HG02678 (cell line): Measurements from ENCODE around the gene FUT4.
A peak's percentile ranks its signal among the peaks of the same experiment; 100 is the strongest.
"Not testable (repeated sequence)": the region's sequence is repeated elsewhere in the genome, so short reads cannot be mapped to it uniquely, and the experiment has no call there.

Experiments
- ATAC-seq: cut with Tn5 transposase; IDR thresholded peaks from one replicate; pipeline ENCODE4 v1.9.1; 2021; ENCODE audit warnings: mild to moderate bottlenecking, moderate library complexity; ENCODE audit not compliant: unreplicated experiment

Gene FUT4

DNA sequence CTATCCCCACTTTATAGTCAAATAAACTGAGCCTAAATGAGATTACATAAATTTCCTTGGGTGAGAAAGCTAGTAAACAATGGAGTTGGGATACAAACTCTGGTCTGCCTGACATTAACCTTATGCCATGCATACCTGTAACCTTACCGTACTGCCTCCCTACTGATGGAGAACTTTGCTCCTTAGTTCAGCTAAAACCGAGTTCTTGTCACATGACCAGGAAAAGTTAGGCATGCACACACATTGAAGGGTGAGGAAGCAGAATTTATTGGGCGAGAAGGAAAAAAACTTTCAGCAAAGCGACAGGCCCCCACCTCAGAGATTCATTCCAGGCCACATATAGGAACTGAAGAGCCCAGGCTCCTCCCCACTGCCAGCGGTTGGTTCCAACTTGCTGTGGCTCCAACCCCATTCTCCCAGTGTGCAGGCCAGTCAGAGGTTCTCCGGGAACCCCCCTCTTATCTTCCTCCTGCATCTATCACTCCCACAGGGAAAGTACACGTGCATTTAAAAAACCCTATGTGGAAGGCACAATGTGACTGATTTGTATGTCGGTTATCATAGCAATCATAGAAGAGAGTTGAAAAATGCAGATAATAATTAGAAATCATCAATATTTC is 20.2 kb downstream of the FUT4 start:
- ATAC-seq, result no peak

DNA sequence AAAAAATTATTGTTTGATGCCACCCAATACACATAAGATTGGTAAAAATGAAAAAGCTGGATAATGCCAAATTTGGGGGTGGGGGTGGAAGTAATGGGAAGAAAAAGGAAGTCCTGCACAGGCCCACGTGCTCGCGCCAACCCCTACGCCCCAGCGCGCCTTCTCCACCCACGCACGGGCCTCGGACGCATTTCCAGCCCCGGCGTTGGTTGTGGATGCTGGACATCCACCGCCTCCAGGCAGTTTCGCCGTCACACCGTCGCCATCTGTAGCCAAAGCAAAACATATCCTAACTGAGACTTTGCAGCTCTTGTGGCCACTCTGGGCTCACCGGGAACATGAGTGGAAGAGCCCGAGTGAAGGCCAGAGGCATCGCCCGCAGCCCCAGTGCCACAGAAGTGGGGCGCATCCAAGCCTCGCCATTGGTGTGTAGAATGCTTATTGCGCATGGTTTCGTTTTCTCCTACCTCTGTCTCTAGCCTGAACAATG is 23.5 kb downstream of the FUT4 start, which contains the start of gene PIWIL4:
TSS of gene PIWIL4 (plus strand) at position 188 of the 490 bp plus-strand sequence. CDS start at position 339, 151 bp downstream.
- no peak for ATAC-seq

- no peak for ATAC-seq
Measured at GRCh38 chr11:94568200-94568599, 24.5 kb downstream of the FUT4 start.

- no peak for ATAC-seq
Measured at GRCh38 chr11:94568717-94569116, 25.0 kb downstream of the FUT4 start.

GRCh38 chr11:94572975-94573374 is 29.3 kb downstream of the FUT4 start:
- not testable (repeated sequence) for ATAC-seq

- no peak for ATAC-seq
Measured at GRCh38 chr11:94574193-94574961, 30.7 kb downstream of the FUT4 start.

DNA sequence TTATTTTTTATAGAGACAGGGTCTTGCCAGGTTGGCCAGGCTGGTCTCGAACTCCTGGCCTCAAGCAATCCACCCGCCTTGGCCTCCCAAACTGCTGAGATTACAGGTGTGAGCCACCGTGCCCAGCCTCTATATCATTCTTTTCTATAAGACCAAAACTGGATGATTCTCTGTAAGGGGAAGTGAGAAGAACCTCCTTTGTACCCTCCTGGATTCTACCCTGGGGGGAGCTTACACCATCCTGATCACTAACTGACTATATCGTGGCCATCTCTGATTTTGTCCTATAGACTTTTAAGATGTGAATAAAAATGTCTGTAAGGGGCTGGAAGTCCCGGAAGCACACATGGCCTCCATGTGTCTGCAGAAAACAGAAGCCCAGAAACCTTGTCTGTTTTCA is 32.6 kb downstream of the FUT4 start:
- ATAC-seq, result no peak

DNA sequence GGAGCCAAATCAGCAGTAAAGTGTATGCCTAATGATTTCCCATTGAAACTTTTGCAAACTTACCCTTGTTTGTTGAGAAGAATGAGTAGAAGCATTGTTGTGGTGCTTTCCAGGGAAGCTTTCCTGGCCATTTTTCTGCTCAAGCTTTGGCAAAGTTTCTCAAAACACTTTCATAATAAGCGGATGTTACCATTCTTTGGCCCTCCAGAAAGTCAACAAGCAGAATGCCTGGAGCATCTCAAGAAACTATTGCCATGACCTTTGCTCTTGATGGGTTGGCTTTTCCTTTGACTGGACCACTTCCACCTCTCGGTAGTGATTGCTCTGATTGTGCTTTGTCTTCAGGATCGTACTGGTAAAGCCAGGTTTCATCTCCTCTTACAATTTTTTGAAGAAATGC is 34.1 kb downstream of the FUT4 start:
- no peak for ATAC-seq

DNA sequence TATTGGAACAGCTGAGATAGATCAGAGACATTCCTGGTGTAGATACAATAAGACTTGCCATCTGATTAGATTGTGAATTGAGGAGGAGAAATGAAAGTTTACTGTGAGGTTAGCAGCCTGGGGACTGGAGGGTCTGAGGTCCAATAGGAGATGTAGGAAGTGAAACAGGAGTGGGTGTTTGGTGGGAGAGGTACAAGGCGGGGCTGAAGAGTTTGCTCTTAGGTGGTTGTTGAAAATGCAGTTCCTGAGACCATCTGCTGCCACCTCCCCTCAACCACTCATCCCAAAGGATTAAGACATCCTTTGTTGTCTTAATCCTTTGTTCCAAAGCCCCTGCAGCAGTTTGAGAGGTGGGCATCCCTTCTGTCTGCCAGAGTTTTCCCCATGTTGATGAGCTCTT is 38.2 kb downstream of the FUT4 start:
- peak; percentile 80 for ATAC-seq

- no peak for ATAC-seq
Measured at GRCh38 chr11:94583213-94583865, 39.6 kb downstream of the FUT4 start.

GRCh38 chr11:94583866-94584500 is 40.3 kb downstream of the FUT4 start:
- peak; percentile 53 for ATAC-seq

GRCh38 chr11:94584978-94585377 is 41.3 kb downstream of the FUT4 start:
- no peak for ATAC-seq

- ATAC-seq, result no peak
Measured at GRCh38 chr11:94585399-94585798, 41.7 kb downstream of the FUT4 start.

DNA sequence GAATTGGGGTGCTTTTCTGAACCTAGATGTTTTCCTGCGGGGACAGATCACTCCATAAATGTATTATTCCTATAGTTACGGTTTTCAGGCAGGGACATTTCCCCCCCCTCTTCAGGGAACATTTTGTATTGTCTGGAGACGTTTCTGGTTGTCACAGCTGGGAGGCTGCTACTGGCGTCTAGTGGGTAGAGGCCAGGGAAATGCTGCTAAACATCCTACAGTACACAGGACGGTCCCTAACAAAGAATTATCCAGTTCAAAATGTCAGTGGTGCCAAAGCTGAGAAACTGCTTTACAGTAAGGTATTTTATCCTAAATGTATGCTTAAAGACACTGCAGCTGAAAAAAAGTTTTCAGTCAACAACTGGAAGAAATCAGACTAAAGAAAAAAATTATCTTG is 42.8 kb downstream of the FUT4 start:
- no peak for ATAC-seq

DNA sequence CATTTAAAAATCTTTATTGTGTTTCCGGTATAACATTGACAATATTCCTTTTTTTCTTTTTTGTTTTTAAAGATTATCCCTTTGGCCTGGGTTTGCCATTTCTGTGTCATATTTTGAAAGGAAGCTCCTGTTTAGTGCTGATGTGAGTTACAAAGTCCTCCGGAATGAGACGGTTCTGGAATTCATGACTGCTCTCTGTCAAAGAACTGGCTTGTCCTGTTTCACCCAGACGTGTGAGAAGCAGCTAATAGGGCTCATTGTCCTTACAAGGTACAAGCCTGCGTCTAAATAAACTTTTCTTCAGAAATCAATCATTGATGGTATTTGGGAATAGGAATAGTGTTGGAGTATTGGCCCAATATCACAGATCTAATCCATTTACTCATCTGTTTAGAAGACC is 43.3 kb downstream of the FUT4 start:
- no peak for ATAC-seq

- ATAC-seq, result no peak
Measured at GRCh38 chr11:94588366-94588942, 44.7 kb downstream of the FUT4 start.

DNA sequence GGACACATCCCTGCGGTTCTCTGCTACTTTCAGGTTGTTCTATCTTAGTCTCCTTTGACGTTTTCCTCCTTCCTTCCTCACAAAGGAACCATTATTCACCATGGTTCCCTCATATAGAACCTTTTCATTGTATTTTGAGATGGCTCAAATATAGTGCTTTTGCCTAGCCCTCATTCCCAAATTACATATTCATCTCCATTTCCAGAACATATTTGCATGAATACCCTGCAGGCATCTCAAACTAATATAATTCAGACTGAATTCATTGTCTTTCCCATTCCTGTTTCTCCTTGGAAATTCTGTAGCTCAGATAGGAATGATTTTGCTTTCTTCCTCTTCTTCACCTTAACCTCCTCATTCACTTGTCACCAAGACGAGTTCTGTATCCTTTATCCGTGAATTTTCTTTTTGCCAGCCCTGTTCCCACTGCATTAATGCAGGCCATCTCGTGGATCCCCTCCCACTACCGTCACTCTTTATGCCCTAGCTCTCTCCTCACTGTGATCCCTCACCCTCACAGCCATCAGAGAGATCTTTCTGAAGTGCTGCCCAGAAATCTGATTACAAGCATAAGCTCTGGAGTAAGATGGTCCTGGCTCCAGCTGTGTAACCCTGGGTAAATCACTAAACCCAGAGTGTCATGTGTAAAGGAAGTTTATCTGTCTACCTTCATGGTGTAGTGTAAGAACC is 46.8 kb downstream of the FUT4 start:
- no peak for ATAC-seq

GRCh38 chr11:94593030-94593429 is 49.3 kb downstream of the FUT4 start:
- peak; percentile 90 for ATAC-seq

GRCh38 chr11:94595076-94595475 is 51.4 kb downstream of the FUT4 start:
- peak; percentile 57 for ATAC-seq

- no peak for ATAC-seq
Measured at GRCh38 chr11:94597896-94598295, 54.2 kb downstream of the FUT4 start.
